GM18909 (cell line): Measurements from ENCODE around the gene POMP.

Source experiments
- ATAC-seq: cut with Tn5 transposase; IDR thresholded peaks from one replicate; pipeline ENCODE4 v1.9.1; 2021; ENCODE audit warnings: mild to moderate bottlenecking; ENCODE audit not compliant: unreplicated experiment, poor library complexity

Gene POMP

GRCh38 chr13:28658796-28659620 is at the start of gene POMP:
TSS of gene POMP (plus strand) at chr13:28659130. CDS start at chr13:28659185, 55 bp downstream.
- peak; percentile 88 for ATAC-seq

DNA sequence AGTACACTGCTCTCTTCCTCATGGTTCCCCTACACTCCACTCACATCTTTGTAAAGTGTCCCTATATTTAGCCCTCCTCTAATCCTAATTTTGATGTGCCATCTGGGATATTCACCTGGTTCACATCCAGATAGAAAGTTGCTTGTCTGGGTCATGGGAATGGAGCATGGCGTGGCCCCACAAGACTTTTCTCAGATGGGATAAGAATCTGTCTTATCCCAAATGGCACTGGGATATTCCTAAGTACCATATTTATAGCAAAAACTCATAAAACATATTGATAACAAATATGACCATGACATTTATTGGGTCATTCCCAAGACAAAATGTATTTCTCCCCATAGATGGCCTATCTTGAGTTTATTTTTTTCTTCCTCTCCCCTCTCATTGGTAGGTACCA is 49.5 kb upstream of the POMP start:
- ATAC-seq: no peak

DNA sequence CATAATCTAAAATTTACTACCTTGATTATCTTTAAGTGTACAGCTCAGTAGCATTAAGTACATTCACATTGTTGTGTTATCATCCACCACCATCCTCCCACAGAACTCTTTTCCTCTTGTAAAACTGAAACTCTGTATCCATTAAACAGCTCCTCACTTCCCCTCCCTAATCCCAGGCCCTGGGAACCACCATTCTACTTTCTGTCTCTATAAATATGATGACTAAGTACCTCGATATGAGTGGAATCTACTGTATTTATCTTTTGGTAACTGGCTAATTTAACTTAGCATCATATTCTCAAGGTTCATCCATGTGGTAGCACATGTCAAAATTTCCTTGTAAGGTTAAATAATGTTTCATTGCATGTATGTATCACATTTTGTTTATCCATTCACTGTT is 49.0 kb upstream of the POMP start:
- no peak for ATAC-seq

DNA sequence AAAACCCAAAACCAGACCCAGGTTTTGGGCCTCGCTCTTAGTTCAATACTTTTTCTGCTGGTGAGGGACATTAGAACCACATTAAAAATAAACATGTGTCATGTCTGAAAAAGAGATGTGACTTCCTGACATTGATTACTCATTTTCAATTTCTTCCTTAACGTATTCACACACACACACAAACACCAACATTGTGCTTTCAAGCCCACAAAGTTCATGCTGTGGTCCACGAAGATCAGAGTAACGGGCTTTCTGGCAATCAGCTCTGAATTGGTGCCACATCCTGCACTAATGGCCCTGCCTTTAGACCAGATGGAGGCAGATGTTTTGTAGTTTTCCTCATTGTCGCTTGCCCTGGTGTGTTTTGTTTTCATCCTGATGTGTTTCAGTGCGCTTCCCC is 47.9 kb upstream of the POMP start:
- no peak for ATAC-seq

- ATAC-seq: no peak
Observed at GRCh38 chr13:28611654-28612131, 47.2 kb upstream of the POMP start.

DNA sequence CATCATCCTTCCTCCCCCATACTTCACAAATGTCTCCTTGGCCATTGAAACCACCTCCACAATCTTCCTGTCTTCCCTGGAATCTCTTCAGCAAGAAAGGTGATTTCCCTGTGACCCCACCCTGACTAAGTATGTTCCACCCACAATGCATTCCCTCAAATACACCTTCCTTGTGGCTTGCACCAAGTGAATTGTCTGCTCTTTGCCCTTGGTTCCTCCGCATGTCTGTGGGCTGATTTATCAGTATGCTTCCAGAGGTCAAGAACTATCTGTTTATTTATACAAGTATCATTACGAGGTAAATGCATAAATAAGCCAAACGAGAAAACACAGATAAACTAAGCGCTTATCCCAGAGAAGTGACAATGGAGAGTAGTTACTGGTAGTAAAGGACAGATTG is 45.4 kb upstream of the POMP start:
- ATAC-seq: no peak

- no peak for ATAC-seq
Observed at GRCh38 chr13:28615916-28616446, 42.9 kb upstream of the POMP start.

- ATAC-seq: no peak
Observed at GRCh38 chr13:28618230-28618994, 40.5 kb upstream of the POMP start.

GRCh38 chr13:28620011-28620830 is 38.7 kb upstream of the POMP start:
- ATAC-seq: no peak

DNA sequence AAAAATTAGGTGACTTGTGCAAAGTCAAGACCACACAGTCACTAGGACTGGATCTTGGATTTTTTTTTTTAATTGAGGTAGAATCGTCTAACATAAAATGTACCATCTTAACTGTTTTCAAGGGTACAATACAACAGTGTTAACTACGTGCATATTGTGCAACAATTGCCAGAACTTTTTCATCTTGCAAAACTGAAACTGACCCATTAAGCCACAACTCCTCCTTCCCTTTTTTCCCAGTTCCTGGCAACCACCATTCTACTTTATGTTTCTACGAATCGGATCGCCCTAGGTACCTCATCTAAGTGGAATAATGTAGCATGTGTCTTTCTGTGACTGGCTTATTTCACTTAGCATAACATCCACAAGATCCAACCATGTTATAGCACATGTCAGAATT is 37.5 kb upstream of the POMP start:
- ATAC-seq: no peak

DNA sequence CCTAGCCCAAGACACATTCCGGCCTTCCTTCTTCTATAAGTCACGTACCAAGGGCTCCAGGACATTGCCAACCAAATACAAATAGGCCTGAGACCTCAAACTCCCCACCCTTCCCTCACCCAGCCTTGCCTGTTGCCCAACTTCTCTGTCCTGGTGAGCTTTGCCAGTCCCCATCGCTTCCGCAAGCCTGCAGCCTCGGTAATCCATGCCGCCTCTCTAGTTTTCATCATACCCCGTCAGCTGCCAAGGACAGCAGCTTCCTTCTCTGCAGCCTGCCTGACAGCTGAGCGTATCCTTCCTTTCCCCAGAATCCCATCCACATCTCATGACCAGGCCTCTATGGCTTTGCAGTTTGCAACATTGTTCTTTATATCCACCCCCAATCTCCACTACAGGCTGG is 36.6 kb upstream of the POMP start:
- no peak for ATAC-seq

GRCh38 chr13:28623782-28624706 is 34.9 kb upstream of the POMP start:
- no peak for ATAC-seq

GRCh38 chr13:28624707-28625432 is 34.1 kb upstream of the POMP start:
- ATAC-seq: no peak

GRCh38 chr13:28626266-28626665 is 32.7 kb upstream of the POMP start:
- no peak for ATAC-seq

GRCh38 chr13:28628241-28628640 is 30.7 kb upstream of the POMP start:
- ATAC-seq: no peak

- no peak for ATAC-seq
Observed at GRCh38 chr13:28630869-28631268, 28.1 kb upstream of the POMP start.

GRCh38 chr13:28631801-28632200 is 27.1 kb upstream of the POMP start:
- no peak for ATAC-seq

GRCh38 chr13:28636069-28636468 is 22.9 kb upstream of the POMP start:
- ATAC-seq: no peak
